ENCODE data around the gene CNTROB. TPM values are rescaled to one million over a fixed set of nuclear protein-coding genes. Genes with fewer than 3 reads are reported as not detected.
"Not testable (repeated sequence)": the region's sequence is repeated elsewhere in the genome, so short reads cannot be mapped to it uniquely, and the experiment has no call there.

CNTROB gene
- polyA plus RNA-seq, 1 donor, result 67.3 TPM

DNA sequence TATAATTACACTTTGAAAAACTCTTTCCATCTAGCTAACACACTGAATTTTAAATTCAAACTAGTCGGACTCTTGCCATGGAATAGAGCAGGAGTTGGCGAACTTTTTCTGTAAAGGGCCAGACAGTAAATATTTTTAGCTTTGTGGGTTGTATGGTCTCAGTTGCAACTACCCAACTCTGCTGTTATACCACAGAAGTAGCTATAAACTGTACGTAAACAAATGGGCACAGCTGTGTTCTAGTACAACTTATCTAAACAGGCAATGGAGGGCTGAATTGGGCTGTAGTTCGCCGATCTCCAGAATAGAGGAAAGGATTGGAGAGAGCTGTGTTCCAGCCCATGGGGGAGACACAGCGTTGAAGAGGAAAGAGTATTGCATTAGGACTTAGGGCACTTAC lies 8.7 kb downstream of the CNTROB start:
- DNase-seq, result no peak

DNA sequence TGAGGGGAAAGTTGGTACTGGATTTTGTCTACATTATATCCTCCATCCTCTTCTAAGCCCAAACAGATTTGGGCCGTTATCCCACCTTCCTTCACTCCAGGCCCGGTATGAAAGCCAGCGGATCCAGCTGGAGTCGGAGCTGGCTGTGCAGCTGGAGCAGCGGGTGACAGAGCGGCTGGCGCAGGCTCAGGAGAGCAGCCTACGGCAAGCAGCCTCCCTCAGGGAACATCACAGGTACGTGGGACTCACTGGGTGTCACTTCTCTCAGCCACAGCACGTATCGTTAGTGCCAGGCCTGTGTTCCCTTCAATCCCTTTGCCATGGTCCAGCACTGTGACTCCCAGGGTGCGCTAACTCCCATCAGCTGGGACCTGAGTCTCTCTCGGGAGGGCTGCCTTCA lies 11.3 kb downstream of the CNTROB start:
- DNase-seq, result no peak

DNA sequence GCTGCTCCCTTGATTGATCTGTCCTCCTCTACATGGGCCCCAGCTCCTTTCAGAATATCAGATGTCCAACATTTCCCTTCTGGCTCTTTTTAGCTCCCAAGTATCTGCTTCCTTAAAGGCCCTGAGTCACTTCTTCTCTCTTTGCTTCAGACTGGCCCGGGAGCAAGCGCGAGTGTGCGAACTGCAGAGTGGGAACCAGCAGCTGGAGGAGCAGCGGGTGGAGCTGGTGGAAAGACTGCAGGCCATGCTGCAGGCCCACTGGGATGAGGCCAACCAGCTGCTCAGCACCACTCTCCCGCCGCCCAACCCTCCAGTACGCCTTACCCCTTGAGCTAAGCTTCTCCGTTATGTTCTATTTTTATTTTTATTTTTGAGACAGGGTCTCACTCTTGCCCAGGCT lies 12.3 kb downstream of the CNTROB start:
- DNase-seq, result no peak

DNA sequence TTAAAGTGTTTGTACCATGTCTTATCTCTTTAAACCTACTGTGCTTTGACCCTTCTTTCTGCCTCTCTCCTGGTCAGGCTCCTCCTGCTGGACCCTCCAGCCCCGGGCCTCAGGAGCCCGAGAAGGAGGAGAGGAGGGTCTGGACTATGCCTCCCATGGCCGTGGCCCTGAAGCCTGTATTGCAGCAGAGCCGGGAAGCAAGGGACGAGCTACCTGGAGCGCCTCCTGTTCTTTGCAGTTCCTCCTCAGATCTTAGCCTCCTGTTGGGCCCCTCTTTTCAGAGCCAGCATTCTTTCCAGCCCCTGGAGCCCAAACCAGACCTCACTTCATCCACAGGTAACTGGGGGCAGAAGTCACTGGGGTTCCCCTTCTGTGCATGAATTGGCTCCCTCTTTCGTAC lies 13.6 kb downstream of the CNTROB start:
- no peak for DNase-seq

DNA sequence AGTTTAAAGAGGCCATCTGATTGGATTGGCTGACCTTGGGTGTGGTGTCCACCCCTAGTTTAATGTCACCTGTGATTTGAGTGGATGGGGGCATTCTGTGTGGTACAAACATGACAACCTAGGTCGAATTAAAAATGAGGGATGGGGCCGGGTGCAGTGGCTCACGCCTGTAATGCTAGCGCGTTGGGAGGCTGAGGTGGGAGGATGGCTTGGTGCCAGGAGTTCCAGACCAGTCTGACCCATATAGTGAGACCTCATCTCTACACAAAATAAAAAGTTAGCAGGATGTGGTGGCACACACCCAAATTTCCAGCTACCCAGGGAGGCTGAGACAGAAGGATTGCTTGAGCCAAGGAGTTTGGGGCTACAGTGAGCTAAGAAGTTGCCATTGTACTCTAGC lies 14.4 kb downstream of the CNTROB start:
- DNase-seq, result no peak

DNA sequence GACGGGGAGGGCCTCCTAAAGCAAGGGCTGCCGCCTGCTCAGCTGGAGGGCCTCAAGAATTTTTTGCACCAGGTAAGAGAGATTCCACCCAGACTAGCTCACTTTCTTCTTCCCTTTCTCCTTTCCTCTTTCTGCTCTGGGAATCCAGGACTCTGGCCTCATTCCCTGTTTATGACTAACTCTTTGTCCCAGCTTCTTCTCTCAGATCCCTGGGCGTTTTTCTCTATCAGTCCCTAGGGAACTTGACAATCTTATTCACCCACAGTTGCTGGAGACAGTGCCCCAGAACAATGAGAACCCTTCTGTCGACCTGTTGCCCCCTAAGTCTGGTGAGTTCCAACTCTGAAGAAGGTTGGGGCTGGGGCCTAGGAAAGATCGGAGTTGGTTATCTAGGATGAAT lies 15.6 kb downstream of the CNTROB start:
- no peak for DNase-seq

DNA sequence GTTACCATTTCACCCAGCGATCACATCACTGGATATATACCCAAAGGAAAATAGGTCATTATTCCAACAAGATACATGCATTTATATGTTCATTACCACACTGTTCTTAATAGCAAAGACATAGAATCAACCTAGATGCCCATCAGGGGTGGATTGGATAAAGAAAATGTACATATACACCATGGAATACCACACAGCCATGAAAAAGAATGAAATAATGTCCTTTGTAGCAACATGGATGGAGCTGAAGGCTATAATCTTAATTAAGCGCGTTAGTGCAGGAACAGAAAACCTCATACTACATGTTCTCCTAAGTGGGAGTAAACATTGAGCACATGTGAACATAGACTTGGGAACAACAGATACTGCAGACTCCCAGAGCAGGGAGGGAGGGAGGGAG lies 18.6 kb downstream of the CNTROB start:
- no peak for DNase-seq

DNA sequence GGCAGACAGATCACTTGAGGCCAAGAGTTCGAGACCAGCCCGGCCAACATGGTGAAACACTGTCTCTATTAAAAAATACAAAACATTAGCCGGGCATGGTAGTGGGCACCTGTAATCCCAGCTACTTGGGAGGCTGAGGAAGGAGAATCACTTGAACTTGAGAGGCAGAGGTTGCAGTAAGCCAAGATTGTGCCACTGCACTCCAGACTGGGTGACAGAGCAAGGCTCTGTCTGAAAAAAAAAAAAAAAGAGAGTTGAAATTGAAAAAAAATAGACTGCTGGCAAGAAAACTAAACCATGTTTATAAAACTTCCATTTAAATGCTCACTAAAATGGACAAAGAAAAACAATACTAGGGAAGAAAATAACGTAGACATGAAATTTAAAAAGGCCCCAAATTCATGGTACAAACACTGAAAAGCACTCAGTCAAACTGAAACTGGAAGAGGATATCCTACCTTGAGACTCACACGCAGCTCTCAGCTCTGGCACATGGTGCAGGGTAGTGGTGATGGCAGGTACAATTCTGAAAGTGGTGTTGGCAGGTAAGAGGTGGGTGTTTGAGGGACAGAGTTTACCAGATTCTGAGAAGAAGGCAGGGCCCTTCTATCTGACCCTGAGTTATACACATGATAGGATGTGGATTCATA lies 19.3 kb downstream of the CNTROB start:
- DNase-seq, result no peak

DNA sequence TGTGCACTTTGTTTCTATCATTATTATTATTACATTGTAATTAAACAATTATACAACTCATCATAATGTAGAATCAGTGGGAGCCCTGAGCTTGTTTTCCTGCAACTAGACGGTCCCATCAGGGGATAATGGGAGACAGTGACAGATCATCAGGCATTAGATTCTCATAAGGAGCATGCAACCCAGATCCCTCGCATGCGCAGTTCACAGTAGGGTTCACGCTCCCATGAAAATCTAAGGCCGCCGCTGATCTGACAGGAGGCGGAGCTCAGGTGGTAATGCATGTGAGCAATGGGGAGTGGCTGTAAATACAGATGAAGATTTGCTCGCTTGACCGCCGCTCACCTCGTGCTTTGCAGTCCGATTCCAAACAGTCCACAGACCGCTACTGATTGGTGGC lies 21.3 kb downstream of the CNTROB start:
- not testable (repeated sequence) for DNase-seq

DNA sequence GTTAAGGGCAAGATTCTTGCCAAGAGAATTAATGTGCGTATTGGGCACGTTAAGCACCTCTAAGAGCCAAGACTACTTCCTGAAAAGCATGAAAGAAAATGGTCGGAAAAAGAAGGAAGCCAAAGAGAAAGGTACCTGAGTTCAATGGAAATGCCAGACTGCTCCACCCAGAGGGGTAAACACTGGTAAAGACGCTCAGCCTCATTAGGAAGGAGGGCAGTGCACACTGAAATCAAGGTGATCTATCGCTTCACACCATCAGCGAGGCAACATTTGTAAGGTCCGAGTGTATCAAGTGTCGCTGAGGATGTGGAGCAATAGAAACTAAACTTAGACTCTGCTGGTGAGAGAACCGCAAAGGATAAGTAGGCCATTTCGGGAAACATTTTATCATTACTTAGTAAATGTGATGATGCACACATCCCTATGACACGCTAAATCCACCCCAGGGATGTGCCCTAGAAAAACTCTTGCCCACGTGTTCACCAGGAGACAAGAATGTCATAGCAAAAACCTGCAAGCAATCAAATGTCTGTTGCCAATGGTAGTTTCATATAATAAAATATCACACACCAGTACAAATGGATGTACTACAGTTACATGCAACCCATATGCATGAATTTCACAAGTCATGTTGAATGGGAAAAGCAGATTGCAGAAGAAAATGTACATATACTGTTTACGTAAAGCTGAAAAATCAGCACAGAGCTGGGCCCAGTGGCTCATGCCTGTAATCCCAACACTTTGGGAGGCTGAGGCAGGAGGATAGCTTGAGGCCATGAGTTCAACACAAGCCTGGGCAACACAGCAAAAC lies 23.6 kb downstream of the CNTROB start:
- DNase-seq, result no peak

DNA sequence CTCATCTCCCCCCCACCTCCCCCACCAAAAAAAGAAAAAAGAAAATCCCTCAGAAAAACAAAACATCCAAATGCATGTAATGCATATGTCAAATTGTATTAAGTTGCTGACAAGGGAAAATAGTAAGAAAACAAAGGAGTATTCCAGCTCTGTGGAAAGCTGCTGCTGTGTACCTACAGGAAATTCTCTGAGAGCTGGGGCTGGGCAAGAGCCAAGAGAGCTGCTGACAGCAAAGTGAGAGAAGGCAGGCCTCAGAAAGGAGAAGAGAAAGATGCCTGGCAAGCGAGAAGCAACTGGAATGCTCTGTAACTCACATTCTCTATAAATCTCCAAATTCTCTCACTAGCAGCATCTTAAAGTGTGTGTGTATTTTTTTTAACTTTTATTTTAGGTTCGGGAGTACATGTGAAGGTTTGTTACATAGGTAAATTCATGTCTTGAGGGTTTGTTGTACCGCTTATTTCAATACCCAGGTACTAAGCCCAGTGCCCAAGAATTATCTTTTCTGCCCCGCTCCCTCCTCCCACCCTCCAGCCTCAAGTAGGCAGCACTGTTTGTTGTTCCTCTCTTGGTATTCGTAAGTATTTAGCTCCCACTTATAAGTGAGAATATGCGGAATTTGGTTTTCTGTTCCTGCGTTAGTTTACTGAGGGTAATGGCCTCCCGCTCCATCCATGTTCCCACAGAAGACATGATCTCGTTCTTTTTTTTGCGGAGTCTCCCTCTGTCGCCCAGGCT lies 24.4 kb downstream of the CNTROB start:
- peak; percentile 13 for DNase-seq

DNA sequence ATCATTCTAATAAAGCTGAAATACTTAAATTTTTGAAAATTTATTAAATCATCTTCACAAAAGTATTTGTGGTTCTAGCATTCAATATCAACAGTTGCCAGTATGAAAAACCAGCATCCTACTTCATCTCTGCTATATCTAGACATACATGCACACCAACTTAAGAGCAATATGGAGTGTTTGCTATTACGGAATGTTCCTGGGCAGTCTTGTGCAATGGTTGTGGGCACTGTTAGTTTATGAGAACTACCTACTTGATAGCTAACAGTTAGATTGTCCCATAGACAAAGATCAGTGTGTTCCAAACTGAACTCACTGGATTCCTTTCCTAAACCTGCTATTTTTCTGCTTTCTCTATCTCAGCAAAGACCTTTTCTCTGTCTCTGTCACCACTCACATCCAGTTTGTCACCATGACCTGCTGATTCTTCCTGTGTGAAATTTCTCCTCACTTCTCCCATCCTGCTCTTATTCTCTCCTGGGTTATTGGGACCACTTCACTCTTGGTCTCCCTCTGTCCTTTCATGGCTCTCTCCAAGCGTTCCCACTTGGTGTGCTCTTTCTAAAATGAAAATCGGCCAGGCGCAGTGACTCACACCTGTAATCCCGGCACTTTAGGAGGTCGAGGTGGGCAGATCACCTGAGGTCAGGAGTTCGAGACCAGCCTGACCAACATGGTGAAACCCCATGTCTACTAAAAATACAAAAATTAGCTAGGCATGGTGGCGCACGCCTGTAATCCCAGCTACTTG lies 27.7 kb downstream of the CNTROB start:
- DNase-seq, result no peak

DNA sequence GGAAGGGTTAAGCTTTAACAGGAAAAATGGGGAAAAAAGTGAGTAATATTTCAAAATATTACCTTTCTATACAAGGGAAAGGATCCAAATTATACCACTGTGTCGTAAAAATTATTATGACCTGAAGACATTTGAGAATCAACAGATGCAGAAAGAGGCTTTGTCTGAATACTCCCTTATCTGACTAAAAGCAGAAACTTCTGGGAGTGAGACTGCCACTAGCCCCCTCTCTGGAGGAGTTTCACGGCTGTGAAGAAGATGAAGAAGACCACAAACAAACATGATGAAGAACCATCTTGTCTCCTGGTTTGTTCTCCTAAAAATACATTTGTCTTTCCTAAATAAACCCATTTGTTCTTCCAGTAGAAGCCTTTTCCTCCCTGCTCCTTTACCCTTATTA lies 29.4 kb downstream of the CNTROB start:
- no peak for DNase-seq

DNA sequence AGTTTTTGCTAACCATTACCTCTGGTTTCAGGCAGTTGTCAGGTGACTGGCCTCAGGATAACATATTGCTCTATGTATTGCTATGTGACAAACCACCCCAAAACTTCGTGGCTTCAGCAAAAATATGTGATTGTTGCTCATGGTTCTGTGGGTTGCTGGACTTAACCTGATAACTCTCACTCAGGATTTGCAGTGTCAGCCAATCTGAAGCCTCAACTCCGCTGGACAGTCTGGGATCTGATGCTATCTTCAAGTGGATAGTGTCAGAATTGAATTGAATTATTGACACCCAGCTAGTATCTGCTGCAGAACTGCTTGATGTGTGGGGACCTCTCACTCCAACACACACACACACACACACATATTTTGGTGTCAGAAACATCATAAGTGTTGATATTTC lies 35.7 kb downstream of the CNTROB start:
- no peak for DNase-seq

DNA sequence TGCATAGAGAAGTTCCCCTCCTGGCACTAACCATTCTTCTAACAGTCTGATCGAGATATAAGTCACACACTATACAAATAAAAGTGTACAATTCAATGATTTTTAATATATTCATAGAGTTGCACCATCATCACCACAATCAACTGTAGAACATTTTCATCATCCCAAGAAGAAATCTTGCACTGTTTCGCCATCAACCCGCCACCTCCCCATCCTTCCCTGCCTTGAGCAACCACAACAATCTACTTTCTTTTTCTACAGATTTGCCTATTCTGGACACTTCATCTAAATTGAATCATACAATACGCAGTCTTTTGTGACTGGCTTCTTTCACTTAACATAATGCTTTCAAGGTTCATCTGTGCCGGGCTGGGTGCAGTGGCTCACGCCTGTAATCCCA lies 37.4 kb downstream of the CNTROB start:
- DNase-seq, result no peak

DNA sequence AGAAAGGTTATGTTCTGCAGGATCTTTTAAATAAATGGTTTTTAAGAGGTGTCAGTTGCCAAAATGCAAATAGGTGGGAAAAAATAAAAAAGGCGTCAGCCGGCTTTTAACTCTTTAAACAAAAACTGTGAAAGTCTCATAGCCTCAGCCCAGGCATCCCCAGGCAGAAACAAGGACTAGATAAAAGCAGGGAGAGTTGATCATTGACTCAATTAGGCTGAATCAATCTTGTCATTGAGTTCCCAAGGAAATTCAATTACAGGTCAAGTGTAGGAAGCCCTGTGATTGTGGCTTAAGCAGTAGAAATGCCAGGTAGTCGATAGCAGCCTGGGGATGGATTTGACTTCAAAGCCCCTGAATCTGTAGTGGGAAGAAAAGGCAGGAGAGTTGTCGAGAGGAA lies 39.6 kb downstream of the CNTROB start:
- no peak for DNase-seq

DNA sequence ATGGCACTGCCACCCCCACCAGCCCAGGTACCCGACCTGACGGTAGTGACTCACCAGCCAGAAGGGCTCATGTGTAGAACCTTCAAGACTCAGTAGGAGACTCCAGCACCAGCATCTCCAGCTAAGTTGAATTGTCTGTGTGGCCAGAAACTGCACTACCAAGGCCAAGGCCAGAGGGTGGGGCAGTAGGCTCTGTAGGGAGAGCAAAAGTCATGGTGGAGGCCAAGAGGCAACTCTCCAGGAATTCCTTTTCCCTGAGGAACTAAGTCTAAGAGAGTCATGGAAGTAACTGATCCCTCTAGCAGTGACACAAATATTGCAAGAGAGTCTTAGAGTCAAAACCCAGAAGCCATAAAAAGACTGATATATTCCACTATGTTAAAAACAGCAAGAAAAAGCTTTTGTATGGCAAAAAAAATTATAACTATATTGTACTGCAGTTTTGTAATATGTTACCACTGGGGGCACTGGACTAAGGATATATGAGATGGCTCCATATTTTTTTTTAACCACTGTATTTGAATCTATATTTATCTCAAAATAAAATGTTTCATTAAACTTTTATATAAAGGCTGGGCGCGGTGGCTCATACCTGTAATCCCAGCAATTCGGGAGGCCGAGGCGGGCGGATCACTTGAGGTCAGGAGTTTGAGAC lies 40.3 kb downstream of the CNTROB start:
- DNase-seq, result no peak

DNA sequence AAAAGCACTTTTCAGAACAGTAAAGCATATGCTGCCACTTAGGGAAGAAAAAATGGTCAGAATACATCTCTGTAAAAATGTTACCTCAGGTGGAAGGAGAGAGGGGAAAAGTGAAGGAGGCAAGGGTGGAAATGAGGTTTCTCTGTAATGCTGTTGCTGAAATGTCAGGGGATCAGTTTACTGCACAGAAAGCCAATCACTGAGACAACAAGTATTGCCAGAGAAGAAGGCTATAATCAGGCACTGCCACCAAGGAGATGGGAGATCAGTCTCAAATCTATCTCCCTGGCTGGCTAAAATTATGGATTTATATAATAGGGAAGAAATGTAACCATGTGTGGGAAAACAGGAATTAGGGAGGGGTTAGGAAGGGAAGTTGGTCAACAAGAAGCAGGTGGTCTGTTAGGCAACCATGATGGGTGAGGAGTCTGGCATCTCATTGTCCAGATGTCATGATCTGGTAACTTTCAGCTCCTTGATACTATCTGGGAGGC lies 42.7 kb downstream of the CNTROB start:
- DNase-seq, result no peak

DNA sequence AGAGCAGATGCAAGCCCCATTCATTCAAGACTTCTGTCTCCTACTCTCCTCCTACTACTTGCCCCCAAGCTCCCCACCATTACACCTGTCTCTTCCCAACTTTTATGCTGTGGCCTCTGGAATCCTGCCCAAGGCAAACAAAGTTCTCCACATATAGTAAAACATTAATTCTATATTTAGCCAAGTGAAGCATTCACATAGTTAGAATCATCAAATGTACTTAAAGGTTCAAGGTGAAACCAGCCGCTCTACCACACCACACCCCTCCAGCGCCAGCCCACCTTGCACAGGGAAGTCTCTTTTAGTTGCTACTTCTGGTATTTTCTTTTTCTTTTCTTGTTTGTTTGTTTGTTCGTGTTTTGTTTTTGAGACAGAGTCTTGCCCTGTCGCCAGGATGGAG lies 45.0 kb downstream of the CNTROB start:
- DNase-seq, result no peak

DNA sequence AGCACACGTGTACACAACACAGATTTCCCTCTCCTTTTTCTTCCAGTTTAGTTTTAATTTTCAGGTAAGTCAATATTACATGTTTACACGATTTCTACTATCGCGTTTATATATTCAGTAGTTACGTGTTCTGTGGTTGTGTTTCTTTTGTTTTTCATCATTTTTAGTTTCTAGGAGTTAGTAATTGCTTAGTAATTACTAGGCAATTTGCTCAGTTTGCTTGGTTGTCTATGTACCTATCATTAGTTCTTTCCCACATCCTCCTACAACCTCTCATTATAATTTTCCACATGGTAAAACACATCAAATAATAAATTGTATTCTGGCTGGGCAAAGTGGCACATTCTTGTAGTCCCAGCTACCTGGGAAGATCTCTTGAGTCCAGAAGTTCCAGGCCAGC lies 45.8 kb downstream of the CNTROB start:
- no peak for DNase-seq

DNA sequence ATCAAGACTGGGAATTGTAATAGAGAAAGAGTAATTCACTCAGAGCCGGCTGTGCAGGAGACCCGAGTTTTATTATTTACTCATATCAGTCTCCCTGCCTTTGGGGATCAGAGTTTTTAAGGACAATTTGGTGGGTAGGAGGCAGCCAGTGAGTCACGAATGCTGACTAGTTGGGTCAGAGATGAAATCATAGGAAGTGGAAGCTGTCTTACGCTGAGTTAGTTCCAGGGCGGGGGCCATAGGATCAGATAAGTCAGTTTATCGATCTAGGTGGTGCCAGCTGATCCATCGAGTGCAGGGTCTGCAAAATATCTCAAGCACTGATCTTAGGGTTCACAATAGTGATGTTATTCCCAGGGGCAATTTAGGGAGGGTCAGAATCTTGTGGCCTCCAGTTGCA lies 50.2 kb downstream of the CNTROB start:
- no peak for DNase-seq

DNA sequence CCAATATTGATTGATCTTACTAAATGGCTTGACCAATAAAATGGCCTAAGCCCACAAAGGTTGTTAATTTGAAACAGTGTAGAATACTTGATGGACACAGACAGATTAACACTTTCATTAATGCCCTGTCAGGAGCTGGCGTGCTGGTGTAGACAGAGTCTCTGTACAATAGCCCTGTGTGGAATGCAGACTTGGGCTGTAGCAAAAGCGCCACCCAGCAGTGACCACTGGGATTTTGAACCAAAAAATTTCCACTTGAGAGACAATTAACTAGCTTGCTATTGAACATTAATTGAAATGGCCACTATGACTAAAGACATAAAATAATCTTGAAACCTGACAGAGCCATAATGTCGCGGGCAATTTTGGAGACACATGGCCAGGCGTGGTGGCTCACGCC lies 50.7 kb downstream of the CNTROB start:
- DNase-seq, result no peak

All from left kidney (tissue), 2 donors.